ENCODE data around the gene ANO1.

ANO1 gene

GRCh38 chr11:70063555-70063954 is 14.6 kb upstream of the ANO1 start:
- H3K36me3 ChIP-seq: no peaks in the 10 kb centered on the region
- no peak for TF ChIP-seq Cebpa-rat (IDR thresholded peaks at IDR 0.05)
- H3K9ac ChIP-seq: no peak overlapping the region
- no peak overlapping the region for H3K4me3 ChIP-seq
- no peak overlapping the region for H3K4me2 ChIP-seq
- no peaks in the 10 kb centered on the region for H4K20me1 ChIP-seq
- H3K9me3 ChIP-seq: no peaks in the 10 kb centered on the region
- H3K27ac ChIP-seq: no peak overlapping the region
- H3K4me1 ChIP-seq: peaks cover 10% of the 10 kb centered on the region
- H3K27me3 ChIP-seq: no peaks in the 10 kb centered on the region

GRCh38 chr11:70064008-70064725 is 13.9 kb upstream of the ANO1 start:
- Histone ChIP-seq H3K4me3 (no peak overlapping the region), H3K4me2 (no peak overlapping the region), H4K20me1 (no peaks in the 10 kb centered on the region), H3K9me3 (no peaks in the 10 kb centered on the region), H3K36me3 (no peaks in the 10 kb centered on the region), H3K4me1 (peaks cover 10% of the 10 kb centered on the region), H3K9ac (no peak overlapping the region), H3K27me3 (no peaks in the 10 kb centered on the region), H3K27ac (no peak overlapping the region)
- no peak for TF ChIP-seq Cebpa-rat (IDR thresholded peaks at IDR 0.05)

DNA sequence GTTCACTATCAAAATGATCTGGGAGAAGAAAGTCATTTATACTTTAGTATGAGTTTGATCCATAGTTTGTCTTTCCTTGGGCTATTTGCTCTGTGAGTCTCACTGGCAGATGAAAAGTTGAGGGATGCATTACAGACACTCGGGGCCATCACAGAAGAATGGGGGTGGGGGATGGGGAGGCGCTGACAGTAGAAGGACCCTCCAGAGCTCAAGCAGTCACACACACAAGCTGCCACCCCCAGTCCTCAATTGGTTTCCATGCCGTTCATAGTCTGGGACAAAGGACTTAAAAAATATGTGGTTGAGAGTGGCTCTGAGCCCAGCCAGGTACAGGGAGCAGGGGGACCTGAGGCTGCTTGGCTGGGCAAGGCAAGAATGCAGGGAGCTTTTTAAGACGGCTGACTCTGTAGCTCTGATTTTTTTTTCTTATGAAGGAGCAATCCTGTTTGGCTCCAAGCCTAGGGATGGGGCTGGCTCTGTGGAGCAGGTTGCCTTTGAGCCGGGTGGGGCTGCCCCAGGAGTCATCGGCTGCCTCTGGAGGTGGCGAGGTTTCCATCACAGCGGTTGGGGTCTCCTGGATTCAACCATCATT is 13.3 kb upstream of the ANO1 start:
- Histone ChIP-seq H3K4me2 (no peak overlapping the region), H3K27ac (no peak overlapping the region), H3K9me3 (no peaks in the 10 kb centered on the region), H3K27me3 (no peaks in the 10 kb centered on the region), H4K20me1 (no peaks in the 10 kb centered on the region), H3K9ac (no peak overlapping the region), H3K4me1 (peaks cover 10% of the 10 kb centered on the region), H3K36me3 (no peaks in the 10 kb centered on the region), H3K4me3 (no peak overlapping the region)
- TF ChIP-seq Cebpa-rat (IDR thresholded peaks at IDR 0.05): no peak

DNA sequence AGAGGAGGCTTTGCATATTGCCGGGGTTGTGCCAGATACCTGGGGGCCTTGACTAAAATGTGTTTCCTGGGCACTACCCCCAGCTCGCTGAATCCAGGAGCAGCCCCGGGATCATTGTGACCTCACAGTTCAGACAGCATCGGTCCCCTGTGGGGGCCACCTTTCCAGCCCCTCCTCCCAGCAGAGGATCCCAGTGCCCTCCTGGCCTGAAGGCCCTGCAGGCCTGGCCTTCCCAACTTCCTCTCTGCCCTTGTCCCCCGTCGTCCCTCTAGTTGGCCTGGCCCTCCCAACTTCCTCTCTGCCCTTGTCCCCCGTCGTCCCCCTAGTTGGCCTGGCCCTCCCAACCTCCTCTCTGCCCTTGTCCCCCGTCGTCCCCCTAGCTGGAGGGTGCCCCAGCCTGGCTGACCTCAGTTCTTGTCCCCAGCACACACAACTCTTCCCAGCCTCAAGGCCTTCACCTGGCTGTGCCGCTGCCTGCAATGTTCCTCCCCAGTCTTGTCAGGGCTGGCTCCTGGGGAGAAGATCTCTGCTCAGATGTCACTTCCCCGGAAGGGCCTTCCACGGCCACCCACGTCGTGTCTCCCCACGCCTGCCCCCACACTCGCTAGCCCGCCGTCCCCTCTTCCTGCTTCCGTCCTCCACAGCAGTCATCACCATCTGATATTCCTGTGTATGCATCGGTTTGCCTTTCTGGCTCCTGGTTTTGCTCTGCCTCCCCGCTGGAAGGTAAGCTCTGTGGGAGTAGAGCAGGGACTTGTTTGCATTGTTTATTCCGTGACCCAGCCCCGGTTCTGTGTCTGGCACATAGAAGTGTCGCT is 12.6 kb upstream of the ANO1 start:
- H3K9me3 ChIP-seq: no peaks in the 10 kb centered on the region
- H3K9ac ChIP-seq: no peak overlapping the region
- no peaks in the 10 kb centered on the region for H3K27me3 ChIP-seq
- no peak overlapping the region for H3K4me3 ChIP-seq
- peak overlapping the region; percentile 4; the same call in 1 of the 2 replicates for H3K27ac ChIP-seq
- H3K4me2 ChIP-seq: no peak overlapping the region
- peaks cover 10% of the 10 kb centered on the region for H3K4me1 ChIP-seq
- TF ChIP-seq Cebpa-rat (IDR thresholded peaks at IDR 0.05): no peak
- no peaks in the 10 kb centered on the region for H4K20me1 ChIP-seq
- no peaks in the 10 kb centered on the region for H3K36me3 ChIP-seq

DNA sequence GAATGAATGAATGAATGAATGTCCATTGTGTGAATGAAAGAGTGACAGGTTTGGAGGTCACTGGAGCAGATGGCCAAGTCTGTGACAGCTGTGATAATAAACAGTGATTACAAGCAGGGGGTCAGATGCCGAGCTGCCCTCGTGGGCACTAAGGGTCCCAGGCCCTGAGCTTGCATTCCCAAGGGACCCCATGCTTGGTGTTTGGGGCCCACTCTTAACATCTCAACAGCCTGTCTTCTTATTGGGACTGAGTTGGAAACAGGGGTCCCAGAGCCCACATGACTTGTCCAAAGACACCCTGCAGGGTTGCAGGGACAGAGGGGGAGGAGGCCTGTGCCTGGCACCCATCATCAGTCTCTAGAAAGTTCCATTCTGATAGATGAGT is 12.0 kb upstream of the ANO1 start:
- H3K36me3 ChIP-seq: no peaks in the 10 kb centered on the region
- no peaks in the 10 kb centered on the region for H3K9me3 ChIP-seq
- no peak overlapping the region for H3K27ac ChIP-seq
- no peak overlapping the region for H3K4me3 ChIP-seq
- H3K4me1 ChIP-seq: peaks cover 10% of the 10 kb centered on the region
- no peak overlapping the region for H3K4me2 ChIP-seq
- H4K20me1 ChIP-seq: no peaks in the 10 kb centered on the region
- TF ChIP-seq Cebpa-rat (IDR thresholded peaks at IDR 0.05): no peak
- no peaks in the 10 kb centered on the region for H3K27me3 ChIP-seq
- H3K9ac ChIP-seq: no peak overlapping the region

DNA sequence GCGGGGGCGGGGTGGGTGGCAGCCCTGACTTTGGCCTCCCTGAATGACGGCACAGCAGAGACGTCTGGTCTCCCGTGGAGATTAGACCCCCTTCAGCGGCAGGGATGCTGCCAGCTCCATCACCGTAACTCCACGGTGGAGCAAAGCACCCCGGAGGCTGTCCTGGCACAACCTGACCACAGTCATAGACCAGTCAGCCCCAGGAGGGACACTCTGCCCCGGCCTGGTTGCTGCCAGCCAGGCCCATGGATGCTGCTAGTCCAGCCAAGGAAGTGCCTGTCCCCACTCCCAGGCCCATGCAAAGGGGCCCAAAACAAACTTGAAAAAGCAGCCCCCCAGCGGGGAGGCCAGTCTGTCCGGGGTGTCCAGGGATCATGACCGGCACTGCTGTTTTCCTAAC is 11.5 kb upstream of the ANO1 start:
- H3K27me3 ChIP-seq: no peaks in the 10 kb centered on the region
- no peak overlapping the region for H3K9ac ChIP-seq
- no peaks in the 10 kb centered on the region for H3K36me3 ChIP-seq
- H3K27ac ChIP-seq: no peak overlapping the region
- no peaks in the 10 kb centered on the region for H4K20me1 ChIP-seq
- no peak overlapping the region for H3K4me3 ChIP-seq
- no peak overlapping the region for H3K4me2 ChIP-seq
- TF ChIP-seq Cebpa-rat (IDR thresholded peaks at IDR 0.05): no peak
- no peaks in the 10 kb centered on the region for H3K9me3 ChIP-seq
- peaks cover 13% of the 10 kb centered on the region for H3K4me1 ChIP-seq

GRCh38 chr11:70067036-70067435 is 11.1 kb upstream of the ANO1 start:
- Histone ChIP-seq H3K4me3 (no peak overlapping the region), H3K36me3 (no peaks in the 10 kb centered on the region), H3K27ac (no peak overlapping the region), H3K9ac (no peak overlapping the region), H3K4me2 (no peak overlapping the region), H4K20me1 (no peaks in the 10 kb centered on the region), H3K9me3 (no peaks in the 10 kb centered on the region), H3K27me3 (no peaks in the 10 kb centered on the region), H3K4me1 (peaks cover 17% of the 10 kb centered on the region)
- TF ChIP-seq Cebpa-rat (IDR thresholded peaks at IDR 0.05): no peak

GRCh38 chr11:70067591-70068341 is 10.4 kb upstream of the ANO1 start:
- Histone ChIP-seq H4K20me1 (peaks cover 3% of the 10 kb centered on the region; the same call in 1 of the 2 replicates), H3K27me3 (no peaks in the 10 kb centered on the region), H3K4me2 (peak overlapping the region; percentile 17; the same call in 1 of the 2 replicates), H3K4me1 (peaks cover 24% of the 10 kb centered on the region), H3K27ac (no peak overlapping the region), H3K4me3 (no peak overlapping the region), H3K36me3 (no peaks in the 10 kb centered on the region), H3K9ac (no peak overlapping the region), H3K9me3 (no peaks in the 10 kb centered on the region)
- no peak for TF ChIP-seq Cebpa-rat (IDR thresholded peaks at IDR 0.05)

GRCh38 chr11:70068345-70068744 is 9.8 kb upstream of the ANO1 start:
- no peak overlapping the region for H3K4me3 ChIP-seq
- H3K36me3 ChIP-seq: no peaks in the 10 kb centered on the region
- no peak overlapping the region for H3K27ac ChIP-seq
- H3K4me2 ChIP-seq: peak overlapping the region; percentile 17; the same call in 1 of the 2 replicates
- H4K20me1 ChIP-seq: peaks cover 8% of the 10 kb centered on the region; the same call in 1 of the 2 replicates
- peaks cover 30% of the 10 kb centered on the region for H3K4me1 ChIP-seq
- H3K9me3 ChIP-seq: no peaks in the 10 kb centered on the region
- H3K9ac ChIP-seq: no peak overlapping the region
- no peaks in the 10 kb centered on the region for H3K27me3 ChIP-seq
- no peak for TF ChIP-seq Cebpa-rat (IDR thresholded peaks at IDR 0.05)
